Activated T-cell treated with anti-CD3 and anti-CD28 coated beads, Interleukin-2, amount 50 U/mL, for 72 hours (primary cell): ENCODE measurements around the gene C1QL1. TPM values are rescaled to one million over a fixed set of nuclear protein-coding genes. Genes with fewer than 3 reads are reported as not detected.
A peak's percentile ranks its signal among the peaks of the same experiment; 100 is the strongest.
"Not testable (repeated sequence)": the region's sequence is repeated elsewhere in the genome, so short reads cannot be mapped to it uniquely, and the experiment has no call there.

ENCODE experiments used
- ATAC-seq, 2 donors: fragments of 150-1000 bp; cut with Tn5 transposase; replicated peaks in 1 of 2; 2 replicates each; pipeline ENCODE4 v1.10.0; 2021; ENCODE audit warnings: moderate library complexity in 2 of 2, mild to moderate bottlenecking in 1 of 2
- DNase-seq, 2 donors: peaks; one replicate each; pipeline ENCODE4 v3.0.0; 2021 to 2022; ENCODE audit warnings: mixed read lengths in 1 of 2
- H3K27ac Mint-ChIP-seq: one replicate; pipeline ENCODE4 v1.8.0; 2022; ENCODE audit warnings: mild to moderate bottlenecking, moderate library complexity, mixed read lengths
- H3K27me3 Mint-ChIP-seq: one replicate; pipeline ENCODE4 v1.8.0; 2022; ENCODE audit warnings: low read depth, mixed read lengths
- H3K36me3 Mint-ChIP-seq, 2 donors: one replicate each; pipeline ENCODE4 v1.8.0; 2022; ENCODE audit warnings: mixed read lengths in 2 of 2, mild to moderate bottlenecking in 1 of 2; ENCODE audit not compliant: insufficient read depth in 2 of 2
- H3K4me1 Mint-ChIP-seq: one replicate; pipeline ENCODE4 v1.8.0; 2022; ENCODE audit warnings: low read depth, mixed read lengths
- H3K4me3 Mint-ChIP-seq, 2 donors: one replicate each; pipeline ENCODE4 v1.8.0; 2022; ENCODE audit warnings: mild to moderate bottlenecking in 2 of 2, mixed read lengths in 2 of 2, moderate library complexity in 2 of 2
- H3K9me3 Mint-ChIP-seq, 2 donors: one replicate each; pipeline ENCODE4 v1.8.0; 2022; ENCODE audit warnings: mixed read lengths in 2 of 2
- total RNA-seq, 2 donors: library from RNA; stranded (reverse); gene quantifications; one replicate each; pipeline ENCODE4 v1.2.3, GENCODE V29; 2022

The C1QL1 gene
- total RNA-seq, 2 donors from 2014 or later: 0.94 to 2.0 TPM

DNA sequence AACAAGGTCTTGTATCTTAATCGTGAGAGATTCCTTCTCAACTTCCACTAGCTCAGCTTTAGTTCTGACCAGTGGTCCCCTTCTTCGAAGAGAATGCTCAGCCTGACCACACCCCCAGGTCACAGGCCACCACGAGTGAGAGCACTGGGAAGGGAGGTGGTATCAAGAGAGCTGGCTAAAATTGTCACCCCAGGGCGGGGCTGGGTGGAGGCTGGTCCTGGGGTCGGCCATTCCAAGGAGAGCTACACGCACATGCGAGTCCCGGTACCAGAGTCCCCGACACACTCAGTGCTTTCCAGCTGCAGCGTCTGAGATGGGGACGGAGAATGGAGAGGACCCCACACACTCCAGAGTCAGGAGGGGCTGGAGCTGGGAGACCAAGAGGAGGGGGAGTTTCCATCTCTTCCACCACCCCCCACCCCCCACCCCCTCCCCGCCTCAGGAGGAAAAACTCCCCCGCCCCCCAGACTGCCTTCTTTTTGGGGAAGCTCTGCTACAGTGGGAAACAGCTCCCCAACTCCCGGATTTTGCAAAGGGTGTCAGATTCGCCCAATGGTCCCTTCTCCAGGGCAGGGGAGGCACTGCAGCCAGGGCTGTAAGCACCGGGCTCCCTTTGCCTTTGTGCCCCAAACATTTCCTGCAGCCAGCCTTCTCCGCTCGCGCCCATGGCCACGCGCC, 1.6 kb downstream of the C1QL1 start:
- H3K36me3 Mint-ChIP-seq: no peaks in the 10 kb centered on the region
- no peak for ATAC-seq
- DNase-seq: no peak
- H3K27ac Mint-ChIP-seq: no peak overlapping the region
- peaks cover 19% of the 10 kb centered on the region for H3K4me1 Mint-ChIP-seq
- peak overlapping the region in 1 of 2 donors; percentile 25 for H3K4me3 Mint-ChIP-seq
- peaks cover 69% of the 10 kb centered on the region for H3K27me3 Mint-ChIP-seq
- no peaks in the 10 kb centered on the region for H3K9me3 Mint-ChIP-seq

DNA sequence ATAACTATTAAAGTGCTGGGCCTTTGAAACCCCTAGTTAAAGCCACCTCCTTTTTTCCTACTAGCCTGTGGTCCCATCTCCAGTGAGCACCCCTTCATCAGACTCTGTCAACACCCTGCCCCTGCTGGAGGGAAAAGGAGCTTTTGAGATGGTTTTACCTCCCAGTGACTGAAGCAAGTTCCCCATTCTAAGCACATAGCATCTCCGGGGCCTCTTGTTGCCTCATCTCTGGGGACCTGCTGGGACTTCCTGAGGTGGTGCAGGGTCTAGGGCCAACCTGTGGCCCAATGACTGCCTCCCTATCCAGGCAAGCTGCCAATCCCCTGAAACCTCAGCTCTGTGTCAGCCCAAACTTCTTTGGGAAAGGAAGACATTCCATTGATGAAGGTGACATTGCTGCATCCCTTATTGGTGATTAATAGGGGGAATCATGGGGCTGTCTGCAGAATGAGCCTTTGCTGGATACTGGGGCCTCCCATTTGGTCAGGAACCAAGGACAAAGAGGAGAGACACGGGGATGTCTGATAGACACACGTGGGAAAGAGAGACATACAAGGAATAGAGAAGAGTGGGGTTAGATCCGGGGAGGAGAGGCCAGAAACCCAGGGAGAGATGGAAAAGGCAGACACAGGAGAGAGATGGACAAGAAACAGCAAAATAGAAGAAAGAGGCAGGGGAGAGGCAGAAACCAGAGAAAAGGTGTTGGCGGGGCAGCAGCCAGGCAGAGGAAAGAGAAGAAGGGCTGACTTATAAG, 2.4 kb downstream of the C1QL1 start:
- H3K4me3 Mint-ChIP-seq: peak overlapping the region in 1 of 2 donors; percentile 1

DNA sequence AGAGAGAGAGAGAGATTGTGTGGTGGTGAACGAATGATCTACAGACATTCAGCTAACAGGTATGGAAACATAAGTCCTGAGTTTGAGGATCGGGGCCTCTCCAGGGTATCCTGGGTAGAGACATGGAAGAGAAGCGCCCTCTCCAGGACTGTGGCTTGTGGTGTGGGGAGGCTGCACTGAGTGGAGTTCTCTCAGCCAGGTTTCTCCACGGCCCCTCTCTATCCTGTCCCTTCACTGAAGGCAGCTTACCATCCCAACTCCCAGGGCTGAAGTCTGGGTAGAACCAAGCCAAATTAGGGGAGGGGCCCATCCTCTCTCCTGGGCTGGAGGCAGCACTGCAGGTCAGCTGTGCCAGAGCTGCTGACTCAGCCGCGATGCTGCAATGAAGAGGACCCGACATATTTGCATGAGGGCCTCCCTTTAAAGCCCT, 6.2 kb downstream of the C1QL1 start:
- ATAC-seq (no peak), DNase-seq (no peak)
- Mint-ChIP-seq H3K36me3 (no peaks in the 10 kb centered on the region), H3K27ac (no peak overlapping the region), H3K27me3 (peaks cover 66% of the 10 kb centered on the region), H3K4me3 (no peak overlapping the region), H3K4me1 (peaks cover 10% of the 10 kb centered on the region), H3K9me3 (no peaks in the 10 kb centered on the region)

More for the DNA sequence above, 2.4 kb downstream of the C1QL1 start:
- H3K4me1 Mint-ChIP-seq: peaks cover 20% of the 10 kb centered on the region
- ATAC-seq: no peak
- no peak for DNase-seq
- peaks cover 67% of the 10 kb centered on the region for H3K27me3 Mint-ChIP-seq
- H3K36me3 Mint-ChIP-seq: no peaks in the 10 kb centered on the region
- no peaks in the 10 kb centered on the region for H3K9me3 Mint-ChIP-seq
- no peak overlapping the region for H3K27ac Mint-ChIP-seq

DNA sequence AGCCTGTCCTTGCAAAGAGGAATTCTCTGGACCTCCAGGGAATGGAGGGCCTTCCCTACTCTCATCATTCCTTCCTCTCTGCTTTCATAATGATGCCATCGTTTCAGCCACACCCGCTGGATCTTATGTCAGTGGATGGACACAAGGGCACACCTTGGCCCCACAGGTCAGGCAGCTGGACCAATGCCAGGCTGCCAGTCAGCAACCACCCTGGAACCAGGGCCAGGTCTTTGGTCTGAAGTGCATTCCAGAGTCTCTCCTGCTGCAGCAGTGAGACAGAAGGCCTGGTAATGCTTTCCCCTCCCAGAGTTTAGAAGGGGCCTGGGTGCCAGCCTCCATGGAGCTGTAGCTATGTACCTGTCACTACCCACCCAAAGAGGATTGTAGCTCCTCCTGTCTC, 7.4 kb downstream of the C1QL1 start:
- H3K36me3 Mint-ChIP-seq: no peaks in the 10 kb centered on the region
- ATAC-seq (no peak), DNase-seq (no peak)
- no peak overlapping the region for H3K4me3 Mint-ChIP-seq
- no peaks in the 10 kb centered on the region for H3K9me3 Mint-ChIP-seq
- no peak overlapping the region for H3K27ac Mint-ChIP-seq
- H3K27me3 Mint-ChIP-seq: peaks cover 67% of the 10 kb centered on the region
- peaks cover 10% of the 10 kb centered on the region for H3K4me1 Mint-ChIP-seq

DNA sequence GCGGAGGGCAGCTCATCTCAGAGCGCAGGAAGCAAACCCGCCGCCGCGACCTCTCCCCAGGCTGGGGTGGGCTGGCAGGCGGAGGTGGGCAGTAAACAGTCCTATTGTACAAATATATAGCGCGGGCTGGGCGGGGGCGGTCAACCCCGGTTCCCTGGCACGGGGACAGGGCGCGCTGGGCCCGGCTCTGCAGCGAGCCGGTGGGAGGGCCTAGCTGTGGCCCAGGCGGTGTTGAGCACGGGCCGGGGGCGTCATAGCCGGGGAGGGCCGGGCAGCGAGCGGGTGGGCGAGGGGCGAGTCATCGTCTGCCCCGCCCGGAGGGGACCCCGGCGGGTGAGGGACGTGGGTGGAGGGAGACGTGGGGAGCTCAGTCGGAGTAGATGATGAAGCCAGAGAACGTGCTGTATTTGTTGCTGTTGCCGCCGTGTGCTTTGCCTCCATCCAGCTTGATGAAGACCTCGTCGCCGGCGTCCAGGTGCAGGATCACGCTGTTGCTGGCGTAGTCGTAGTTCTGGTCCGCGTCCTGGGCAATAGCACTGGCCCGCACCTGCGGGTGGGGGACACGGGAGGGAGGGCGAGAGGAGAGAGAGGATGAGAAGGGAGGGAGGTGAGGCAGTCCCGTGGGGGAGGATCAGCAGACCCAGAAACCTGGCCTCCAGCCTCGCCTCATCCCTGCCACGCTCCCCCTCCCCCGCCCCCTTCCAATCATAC, 8.1 kb downstream of the C1QL1 start:
- peak overlapping the region in 1 of 2 donors; percentile 52 for H3K4me3 Mint-ChIP-seq
- DNase-seq (peak in 1 of 2 donors; percentile 45), ATAC-seq (peak; percentile 64 to 71)
- peaks cover 10% of the 10 kb centered on the region for H3K4me1 Mint-ChIP-seq
- no peaks in the 10 kb centered on the region for H3K9me3 Mint-ChIP-seq
- no peak overlapping the region for H3K27ac Mint-ChIP-seq
- no peaks in the 10 kb centered on the region for H3K36me3 Mint-ChIP-seq
- peaks cover 60% of the 10 kb centered on the region for H3K27me3 Mint-ChIP-seq

DNA sequence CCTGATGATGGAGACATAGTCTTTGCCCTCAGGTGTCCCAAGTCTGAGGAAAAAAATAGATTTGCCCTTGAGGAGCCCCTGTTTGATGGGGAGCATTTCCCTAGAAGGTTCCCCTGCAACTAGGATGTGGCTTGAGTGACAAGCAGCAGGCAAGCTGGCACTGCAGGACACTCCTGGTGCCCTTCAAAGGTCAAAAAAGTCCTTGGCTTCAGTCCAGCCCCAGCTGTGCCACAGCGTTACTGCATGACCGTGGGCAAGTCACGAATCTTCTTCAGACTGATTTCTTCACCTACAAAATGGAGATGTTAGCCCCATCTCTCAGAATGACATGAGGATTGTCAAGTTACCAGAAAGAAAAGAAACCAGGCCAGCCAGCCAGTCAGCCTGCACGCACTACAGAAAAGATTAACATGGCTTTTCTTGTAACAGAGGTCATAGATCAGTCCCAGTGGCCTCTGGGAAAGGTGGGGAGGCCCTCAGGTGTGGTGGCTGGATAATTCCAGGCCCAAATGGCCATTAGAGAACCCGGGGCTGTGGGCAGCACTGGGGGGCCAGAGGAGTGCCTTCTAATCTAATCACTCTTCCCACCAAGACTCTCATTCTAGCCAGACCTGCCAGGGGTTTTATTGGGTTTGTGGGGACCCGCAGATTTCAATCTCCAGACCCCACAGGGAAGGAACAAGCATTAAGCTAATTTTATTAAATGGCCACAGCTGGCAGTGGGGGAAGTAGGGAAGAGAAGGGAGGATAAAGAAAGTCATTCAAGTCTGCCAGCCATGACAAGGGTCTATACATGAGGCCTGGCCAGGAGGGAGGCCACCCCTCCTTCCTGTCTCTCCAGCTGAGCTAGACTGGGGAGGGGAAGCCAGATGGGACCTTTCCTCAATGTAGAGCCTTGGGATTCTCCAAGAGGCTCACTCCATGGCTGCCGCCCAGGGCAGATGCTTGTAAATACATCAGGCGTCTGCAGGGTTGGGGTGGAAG, 10.8 kb downstream of the C1QL1 start:
- no peaks in the 10 kb centered on the region for H3K36me3 Mint-ChIP-seq
- peaks cover 10% of the 10 kb centered on the region for H3K4me1 Mint-ChIP-seq
- ATAC-seq: no peak
- H3K27me3 Mint-ChIP-seq: peaks cover 38% of the 10 kb centered on the region
- H3K4me3 Mint-ChIP-seq: no peak overlapping the region
- DNase-seq: no peak
- no peaks in the 10 kb centered on the region for H3K9me3 Mint-ChIP-seq
- no peak overlapping the region for H3K27ac Mint-ChIP-seq

DNA sequence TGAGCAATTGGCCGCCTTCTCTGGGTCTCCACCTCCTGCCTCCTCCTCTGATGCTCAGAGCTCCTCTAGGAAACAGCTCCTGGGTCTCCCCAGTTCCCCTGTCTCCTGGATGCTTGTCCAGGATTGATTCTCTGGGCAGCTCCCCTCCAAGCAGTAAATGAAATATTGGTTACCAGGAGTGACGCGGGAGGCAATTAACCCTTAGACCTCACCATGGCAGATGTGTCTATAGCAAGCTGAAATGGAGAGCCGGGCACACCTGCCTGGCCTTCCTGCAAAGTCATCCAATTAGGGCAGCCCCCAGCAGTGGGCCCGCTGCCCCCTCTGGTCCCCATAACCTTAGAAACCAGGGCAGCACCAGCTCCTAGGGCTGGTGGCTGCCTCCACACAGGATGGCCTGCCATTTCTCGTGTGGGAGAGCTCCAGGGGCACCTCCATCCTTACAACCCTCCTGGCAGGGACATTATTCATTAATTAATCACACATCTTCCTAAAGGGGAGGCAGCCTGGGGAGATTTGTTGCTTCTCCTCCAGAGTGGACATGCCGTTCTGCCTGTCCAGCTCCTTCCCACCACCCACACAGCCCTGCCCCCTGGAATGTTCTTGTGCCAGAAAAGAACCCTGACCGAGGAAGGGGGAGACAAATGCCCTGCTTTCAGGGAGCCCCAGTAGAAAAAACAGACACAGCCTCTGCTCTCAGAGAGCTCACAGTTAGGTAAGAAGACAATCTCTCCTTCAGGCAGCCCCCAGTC, 12.3 kb downstream of the C1QL1 start:
- H3K27me3 Mint-ChIP-seq: peaks cover 37% of the 10 kb centered on the region
- no peaks in the 10 kb centered on the region for H3K36me3 Mint-ChIP-seq
- H3K4me3 Mint-ChIP-seq: no peak overlapping the region
- DNase-seq: no peak
- H3K27ac Mint-ChIP-seq: no peak overlapping the region
- H3K4me1 Mint-ChIP-seq: peaks cover 10% of the 10 kb centered on the region
- ATAC-seq: no peak
- no peaks in the 10 kb centered on the region for H3K9me3 Mint-ChIP-seq

DNA sequence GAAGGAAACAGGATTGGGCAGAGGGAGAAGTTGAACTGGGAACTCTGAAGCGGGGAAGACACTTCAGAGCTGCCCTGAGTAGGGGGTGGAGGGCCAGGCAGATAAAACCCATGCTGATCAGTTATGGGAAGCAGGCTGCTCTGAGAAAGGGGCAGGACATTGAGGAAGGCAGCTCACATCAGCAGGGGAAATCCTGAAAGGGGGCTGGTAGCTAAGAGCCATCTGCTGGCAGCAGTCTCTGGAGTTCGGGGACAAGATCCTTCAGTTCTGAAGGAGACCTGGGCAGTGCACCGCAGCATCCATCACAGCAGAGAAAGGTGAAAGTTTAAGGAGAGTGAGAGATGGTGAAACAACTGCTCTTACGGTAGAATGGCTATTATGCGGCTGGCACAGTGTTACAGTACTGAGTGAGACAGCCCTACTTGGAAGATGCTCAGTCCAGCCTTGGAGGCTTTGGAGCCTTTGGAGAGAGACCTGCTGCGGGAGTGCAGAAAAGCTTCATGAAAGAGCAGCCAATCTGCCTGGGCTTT, 15.1 kb downstream of the C1QL1 start:
- H3K4me1 Mint-ChIP-seq: peaks cover 5% of the 10 kb centered on the region

DNA sequence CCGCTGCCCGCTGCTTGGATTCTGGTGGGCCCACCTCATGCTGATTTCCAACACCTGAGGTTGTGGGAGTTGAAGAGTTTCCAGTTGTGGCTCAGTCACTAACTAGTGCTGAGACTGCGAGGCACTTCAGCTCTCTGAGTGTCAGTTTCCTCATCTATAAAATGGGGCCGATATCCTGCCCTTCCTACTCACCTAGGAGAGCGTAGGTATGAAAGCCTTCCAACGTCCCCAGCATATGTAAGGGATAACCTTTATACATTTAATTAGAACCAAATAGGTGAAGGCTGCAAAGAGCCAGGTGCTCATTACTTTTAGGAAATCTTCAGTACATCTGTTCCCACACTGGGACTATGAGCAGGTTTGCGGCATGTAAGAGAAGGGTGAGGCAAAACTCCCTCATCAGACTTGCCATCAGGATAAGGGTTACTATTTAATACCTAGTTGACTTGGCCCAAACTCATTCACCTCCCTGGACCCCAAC, 19.7 kb downstream of the C1QL1 start:
- H3K36me3 Mint-ChIP-seq: peaks cover 5 to 18% of the 10 kb centered on the region in 2 donors
- DNase-seq: no peak
- H3K27ac Mint-ChIP-seq: no peak overlapping the region
- H3K4me3 Mint-ChIP-seq: peak overlapping the region; percentile 94 to 95
- no peaks in the 10 kb centered on the region for H3K27me3 Mint-ChIP-seq
- no peak for ATAC-seq
- H3K9me3 Mint-ChIP-seq: no peaks in the 10 kb centered on the region
- peaks cover 32% of the 10 kb centered on the region for H3K4me1 Mint-ChIP-seq

More for the DNA sequence above, 15.1 kb downstream of the C1QL1 start:
- Mint-ChIP-seq H3K27me3 (peaks cover 21% of the 10 kb centered on the region), H3K9me3 (no peaks in the 10 kb centered on the region), H3K4me3 (no peak overlapping the region), H3K36me3 (no peaks in the 10 kb centered on the region), H3K27ac (no peak overlapping the region)
- no peak for DNase-seq
- no peak for ATAC-seq

DNA sequence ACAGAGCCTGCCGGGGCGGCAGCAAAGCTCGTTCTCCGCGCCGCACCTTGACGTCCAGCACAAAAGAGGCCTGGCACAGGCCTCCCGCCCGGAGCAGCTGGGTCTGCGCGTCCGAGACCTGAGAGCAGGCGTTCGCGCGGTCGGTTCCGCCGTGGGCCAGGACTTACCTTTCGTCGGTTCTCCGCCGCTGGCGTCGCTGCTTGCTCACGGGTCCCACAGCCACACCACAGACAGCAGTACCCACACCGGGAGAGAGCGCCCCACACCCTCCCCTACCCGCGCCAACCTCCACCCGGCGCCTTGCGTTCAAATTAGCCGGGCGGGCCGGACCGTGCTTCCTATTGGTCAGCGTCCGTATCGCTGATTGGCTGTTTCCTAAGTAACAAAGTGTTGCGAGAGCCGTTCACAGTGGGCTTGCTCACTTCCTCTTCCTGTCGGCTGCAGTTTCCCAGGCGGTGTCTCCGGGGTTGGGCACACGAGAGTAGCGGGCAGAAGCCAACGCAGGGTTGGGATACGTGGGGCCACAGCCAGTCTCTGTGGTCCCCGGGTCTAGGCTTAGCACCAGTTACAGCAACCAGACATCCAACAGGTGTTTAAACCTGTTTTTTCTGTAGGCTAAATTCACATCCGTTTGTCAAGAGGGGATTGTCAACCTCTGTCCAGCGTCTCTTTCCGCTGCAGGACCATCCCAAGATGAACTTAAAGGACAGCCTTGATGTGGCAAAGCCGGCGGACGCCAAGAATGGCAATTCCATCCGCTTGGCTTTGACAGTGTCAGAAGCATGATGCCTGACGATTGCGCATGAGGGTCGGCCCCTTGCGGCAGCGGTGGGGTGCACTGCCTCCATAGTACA, 20.4 kb downstream of the C1QL1 start, which contains the start of gene KIF18B:
TSS of gene KIF18B (minus strand) at position 313 of the 854 bp plus-strand sequence. CDS start 11,429 bp downstream, outside the sequence.
- H3K4me1 Mint-ChIP-seq: peaks cover 32% of the 10 kb centered on the region

DNA sequence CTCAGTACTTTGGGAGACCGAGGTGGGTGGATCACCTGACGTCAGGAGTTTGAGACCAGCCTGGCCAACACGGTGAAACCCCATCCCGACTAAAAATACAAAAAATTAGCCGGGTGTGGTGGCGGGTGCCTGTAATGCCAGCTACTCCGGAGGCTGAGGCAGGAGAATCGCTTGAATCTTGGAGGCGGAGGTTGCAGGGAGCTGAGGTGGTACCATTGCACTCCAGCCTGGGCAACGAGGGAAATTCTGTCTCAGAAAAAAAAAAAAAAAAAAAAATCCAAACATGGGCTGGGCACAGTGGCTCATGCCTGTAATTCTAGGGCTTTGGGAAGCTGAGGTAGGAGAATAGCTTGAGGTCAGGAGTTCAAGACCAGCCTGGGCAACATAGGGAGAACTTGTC, 22.5 kb downstream of the C1QL1 start:
- ATAC-seq, H3K27ac Mint-ChIP-seq, H3K27me3 Mint-ChIP-seq, DNase-seq, H3K9me3 Mint-ChIP-seq: not testable (repeated sequence)
- Mint-ChIP-seq H3K4me3 (peak overlapping the region; percentile 25 to 94), H3K36me3 (peaks cover 5 to 20% of the 10 kb centered on the region in 2 donors), H3K4me1 (peaks cover 42% of the 10 kb centered on the region)

More for the DNA sequence above, 20.4 kb downstream of the C1QL1 start, which contains the start of gene KIF18B:
- DNase-seq: peak; percentile 92 to 94
- Mint-ChIP-seq H3K4me3 (peak within 1 kb of the TSS; percentile 94 to 95), H3K27me3 (no peaks in the 10 kb centered on the region), H3K27ac (peak within 1 kb of the TSS; percentile 72), H3K9me3 (no peaks in the 10 kb centered on the region), H3K36me3 (peaks cover 5 to 19% of the 10 kb centered on the region in 2 donors)
- peak; percentile 98 for ATAC-seq
